ENCODE data around the gene RSPH1.

RSPH1 gene

GRCh38 chr21:42513985-42514882, 18.2 kb upstream of the RSPH1 start:
- peak overlapping the region; percentile 77 for H3K9ac ChIP-seq (ENCODE audit: insufficient read length)
- H3K36me3 ChIP-seq (ENCODE audit: insufficient read depth, low read length), result no peaks in the 10 kb centered on the region
- TF ChIP-seq EZH2 (IDR thresholded peaks at IDR 0.05), result no peak
- no peak for TF ChIP-seq POLR2AphosphoS5 (IDR thresholded peaks at IDR 0.05; ENCODE audit: borderline replicate concordance, low read depth, low read length)
- H3K4me3 ChIP-seq, result peak overlapping the region; percentile 94
- no peak for DNase-seq (ENCODE audit: low read depth, low spot score)
- no peaks in the 10 kb centered on the region for H3K9me3 ChIP-seq (ENCODE audit: low read depth, low read length)
- H3K27ac ChIP-seq, result no peak overlapping the region

- Histone ChIP-seq H3K9me3 (ENCODE audit: low read depth, low read length) (no peaks in the 10 kb centered on the region), H3K36me3 (ENCODE audit: insufficient read depth, low read length) (no peaks in the 10 kb centered on the region), H3K4me3 (peak within 1 kb of the TSS; percentile 94), H3K9ac (ENCODE audit: insufficient read length) (peak within 1 kb of the TSS; percentile 77), H3K27ac (no peak within 1 kb of the TSS; the same call in 1 of the 2 replicates)
- DNase-seq (ENCODE audit: low read depth, low spot score), result no peak
- no peak for TF ChIP-seq EZH2 (IDR thresholded peaks at IDR 0.05)
- no peak for TF ChIP-seq POLR2AphosphoS5 (IDR thresholded peaks at IDR 0.05; ENCODE audit: borderline replicate concordance, low read depth, low read length)
- no peak for TF ChIP-seq FOXP2 (optimal IDR thresholded peaks at IDR 0.05; ENCODE audit: control extremely low read depth, extremely low read length, insufficient read depth)
These were observed 17.3 kb upstream of the RSPH1 start, which contains the start of gene SLC37A1 for GRCh38 chr21:42513151-42513984. TSS of gene SLC37A1 (plus strand) at chr21:42513852. CDS start at chr21:42518455, 4,603 bp downstream.

DNA sequence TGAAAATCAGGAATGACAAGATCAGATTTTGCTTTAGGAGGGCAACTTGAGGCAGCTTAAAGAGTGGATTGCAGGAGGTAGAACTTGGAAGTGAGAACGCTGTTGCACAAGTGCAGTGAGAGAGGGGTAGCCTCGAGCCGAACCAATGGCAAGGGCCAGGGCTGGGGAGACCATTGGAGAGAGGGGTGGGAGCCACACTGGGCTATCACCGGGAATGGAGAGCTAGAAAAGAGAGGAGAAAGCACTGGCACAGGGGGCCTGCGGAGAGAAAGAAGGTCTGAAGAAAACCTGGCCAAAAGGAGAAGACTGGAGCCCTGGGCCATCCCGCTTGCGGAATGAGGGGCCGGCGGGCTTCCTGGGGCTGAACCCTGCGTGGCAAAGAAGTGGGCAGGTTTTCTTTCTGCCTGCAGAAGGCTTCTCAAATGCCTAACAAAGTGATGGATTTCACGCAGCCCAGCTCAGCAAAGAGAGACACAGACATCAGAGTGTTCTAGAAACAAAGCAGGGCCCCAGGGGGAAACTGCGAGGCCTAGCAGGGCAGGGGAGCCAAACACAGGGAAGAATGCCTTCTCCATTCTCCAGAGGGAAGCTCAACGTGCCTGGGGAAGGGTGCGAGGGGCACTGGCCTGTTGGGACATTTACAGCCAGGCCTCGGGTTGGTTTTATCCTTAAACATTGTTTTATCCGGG, 16.5 kb upstream of the RSPH1 start:
- Histone ChIP-seq H3K36me3 (ENCODE audit: insufficient read depth, low read length) (no peaks in the 10 kb centered on the region), H3K4me3 (no peak overlapping the region), H3K9ac (ENCODE audit: insufficient read length) (peak overlapping the region; percentile 43), H3K9me3 (ENCODE audit: low read depth, low read length) (no peaks in the 10 kb centered on the region), H3K27ac (peak overlapping the region; percentile 40; the same call in 1 of the 2 replicates)
- DNase-seq (ENCODE audit: low read depth, low spot score), result no peak
- TF ChIP-seq FOXP2 (optimal IDR thresholded peaks at IDR 0.05; ENCODE audit: control extremely low read depth, extremely low read length, insufficient read depth), result no peak
- TF ChIP-seq EZH2 (IDR thresholded peaks at IDR 0.05), result no peak
- TF ChIP-seq POLR2AphosphoS5 (IDR thresholded peaks at IDR 0.05; ENCODE audit: borderline replicate concordance, low read depth, low read length), result no peak

GRCh38 chr21:42509244-42509643, 13.2 kb upstream of the RSPH1 start:
- DNase-seq (ENCODE audit: low read depth, low spot score), result no peak
- H3K9me3 ChIP-seq (ENCODE audit: low read depth, low read length), result no peaks in the 10 kb centered on the region
- H3K9ac ChIP-seq (ENCODE audit: insufficient read length), result no peak overlapping the region
- no peak for TF ChIP-seq FOXP2 (optimal IDR thresholded peaks at IDR 0.05; ENCODE audit: control extremely low read depth, extremely low read length, insufficient read depth)
- TF ChIP-seq EZH2 (IDR thresholded peaks at IDR 0.05), result no peak
- no peak for TF ChIP-seq POLR2AphosphoS5 (IDR thresholded peaks at IDR 0.05; ENCODE audit: borderline replicate concordance, low read depth, low read length)
- no peak overlapping the region for H3K4me3 ChIP-seq
- H3K27ac ChIP-seq, result no peak overlapping the region
- H3K36me3 ChIP-seq (ENCODE audit: insufficient read depth, low read length), result no peaks in the 10 kb centered on the region

DNA sequence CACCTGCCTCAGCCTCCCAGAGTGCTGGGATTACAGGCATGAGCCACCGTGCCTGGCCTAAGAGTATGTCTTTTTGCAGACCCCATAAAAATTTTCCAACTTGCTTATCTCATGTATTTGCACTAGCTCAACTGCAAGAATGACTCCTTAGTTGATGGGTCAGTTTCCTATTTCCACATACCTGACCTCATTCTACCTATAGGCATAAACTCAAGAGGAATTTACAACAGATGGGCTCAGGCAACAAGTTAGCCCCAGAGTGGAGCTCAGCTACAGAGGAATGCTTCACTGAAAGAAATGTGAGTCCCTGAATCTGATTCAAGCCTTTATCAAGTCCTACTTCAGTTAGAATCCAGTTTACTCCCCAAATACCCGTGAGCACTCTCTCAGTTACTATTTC, 12.3 kb upstream of the RSPH1 start:
- DNase-seq (ENCODE audit: low read depth, low spot score), result no peak
- H3K9ac ChIP-seq (ENCODE audit: insufficient read length), result no peak overlapping the region
- no peak overlapping the region for H3K4me3 ChIP-seq
- no peaks in the 10 kb centered on the region for H3K9me3 ChIP-seq (ENCODE audit: low read depth, low read length)
- no peak for TF ChIP-seq FOXP2 (optimal IDR thresholded peaks at IDR 0.05; ENCODE audit: control extremely low read depth, extremely low read length, insufficient read depth)
- no peak for TF ChIP-seq POLR2AphosphoS5 (IDR thresholded peaks at IDR 0.05; ENCODE audit: borderline replicate concordance, low read depth, low read length)
- TF ChIP-seq EZH2 (IDR thresholded peaks at IDR 0.05), result no peak
- H3K36me3 ChIP-seq (ENCODE audit: insufficient read depth, low read length), result no peaks in the 10 kb centered on the region
- no peak overlapping the region for H3K27ac ChIP-seq

- no peaks in the 10 kb centered on the region for H3K36me3 ChIP-seq (ENCODE audit: insufficient read depth, low read length)
- H3K27ac ChIP-seq, result no peak overlapping the region
- no peak overlapping the region for H3K4me3 ChIP-seq
- no peak for TF ChIP-seq FOXP2 (optimal IDR thresholded peaks at IDR 0.05; ENCODE audit: control extremely low read depth, extremely low read length, insufficient read depth)
- no peak for TF ChIP-seq POLR2AphosphoS5 (IDR thresholded peaks at IDR 0.05; ENCODE audit: borderline replicate concordance, low read depth, low read length)
- no peak for TF ChIP-seq EZH2 (IDR thresholded peaks at IDR 0.05)
- no peak overlapping the region for H3K9ac ChIP-seq (ENCODE audit: insufficient read length)
- no peaks in the 10 kb centered on the region for H3K9me3 ChIP-seq (ENCODE audit: low read depth, low read length)
- no peak for DNase-seq (ENCODE audit: low read depth, low spot score)
These were observed 11.4 kb upstream of the RSPH1 start for GRCh38 chr21:42507418-42507817.

DNA sequence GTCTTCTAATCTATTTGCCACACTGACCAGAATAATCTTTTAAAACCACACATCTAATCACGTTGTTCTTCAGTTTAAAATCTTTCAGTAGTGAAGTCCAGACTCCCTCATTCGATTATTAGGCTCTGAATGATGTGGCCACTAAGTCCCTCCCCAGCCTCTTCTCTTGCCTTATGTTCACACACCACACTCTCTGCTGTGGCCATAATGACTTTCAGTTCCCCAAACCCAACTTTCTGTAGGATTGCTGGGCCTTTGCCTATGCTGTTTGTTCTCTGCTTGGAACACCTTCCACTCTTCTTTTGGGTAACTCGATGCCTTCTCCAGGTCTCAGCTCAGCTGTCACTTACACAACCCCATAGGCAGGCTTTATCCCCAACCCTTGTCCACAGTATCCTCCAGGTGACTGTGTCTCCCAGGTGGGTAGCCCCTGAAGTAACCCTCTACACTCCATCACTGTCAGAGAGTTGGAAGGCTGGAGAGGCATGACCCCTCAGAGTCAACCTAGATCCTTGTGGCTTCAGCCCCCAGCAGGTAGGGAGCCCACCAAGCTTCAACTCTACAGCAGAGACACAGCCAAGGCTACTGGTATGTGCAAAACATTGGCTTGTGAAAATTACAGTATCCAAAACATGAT, 9.2 kb upstream of the RSPH1 start:
- Histone ChIP-seq H3K4me3 (no peak overlapping the region), H3K9me3 (ENCODE audit: low read depth, low read length) (no peaks in the 10 kb centered on the region), H3K27ac (no peak overlapping the region), H3K9ac (ENCODE audit: insufficient read length) (no peak overlapping the region), H3K36me3 (ENCODE audit: insufficient read depth, low read length) (no peaks in the 10 kb centered on the region)
- DNase-seq (ENCODE audit: low read depth, low spot score), result no peak
- TF ChIP-seq EZH2 (IDR thresholded peaks at IDR 0.05), result no peak
- no peak for TF ChIP-seq POLR2AphosphoS5 (IDR thresholded peaks at IDR 0.05; ENCODE audit: borderline replicate concordance, low read depth, low read length)
- no peak for TF ChIP-seq FOXP2 (optimal IDR thresholded peaks at IDR 0.05; ENCODE audit: control extremely low read depth, extremely low read length, insufficient read depth)
